ENCODE results near the gene ZNF236.

ZNF236 gene

GRCh38 chr18:76821875-76822505 is 367 bp upstream of the ZNF236 start:
- DNase-seq (ENCODE audit: low read depth), result peak; percentile 47

GRCh38 chr18:76823161-76823538 is 793 bp downstream of the ZNF236 start:
- DNase-seq (ENCODE audit: low read depth), result no peak

- no peak for DNase-seq (ENCODE audit: low read depth)
Observed at GRCh38 chr18:76823587-76824011, 1.2 kb downstream of the ZNF236 start.

- DNase-seq (ENCODE audit: low read depth), result no peak
Observed at GRCh38 chr18:76824145-76824676, 1.9 kb downstream of the ZNF236 start.

GRCh38 chr18:76824754-76825153 is 2.4 kb downstream of the ZNF236 start:
- DNase-seq (ENCODE audit: low read depth), result no peak

GRCh38 chr18:76827205-76828200 is 5.1 kb downstream of the ZNF236 start:
- DNase-seq (ENCODE audit: low read depth), result no peak

GRCh38 chr18:76834379-76834778 is 12.0 kb downstream of the ZNF236 start:
- DNase-seq (ENCODE audit: low read depth), result no peak

GRCh38 chr18:76835380-76835779 is 13.0 kb downstream of the ZNF236 start:
- no peak for DNase-seq (ENCODE audit: low read depth)

GRCh38 chr18:76837071-76837470 is 14.7 kb downstream of the ZNF236 start:
- DNase-seq (ENCODE audit: low read depth), result no peak

- no peak for DNase-seq (ENCODE audit: low read depth)
Observed at GRCh38 chr18:76838182-76838581, 15.8 kb downstream of the ZNF236 start.

GRCh38 chr18:76839086-76839794 is 16.9 kb downstream of the ZNF236 start:
- DNase-seq (ENCODE audit: low read depth), result no peak

GRCh38 chr18:76842837-76843530 is 20.6 kb downstream of the ZNF236 start:
- DNase-seq (ENCODE audit: low read depth), result no peak

GRCh38 chr18:76844144-76844543 is 21.8 kb downstream of the ZNF236 start:
- DNase-seq (ENCODE audit: low read depth), result no peak

- no peak for DNase-seq (ENCODE audit: low read depth)
Observed at GRCh38 chr18:76844742-76845477, 22.6 kb downstream of the ZNF236 start.

GRCh38 chr18:76846217-76846616 is 23.9 kb downstream of the ZNF236 start:
- DNase-seq (ENCODE audit: low read depth), result no peak

- no peak for DNase-seq (ENCODE audit: low read depth)
Observed at GRCh38 chr18:76847916-76848315, 25.6 kb downstream of the ZNF236 start.

GRCh38 chr18:76850112-76850511 is 27.8 kb downstream of the ZNF236 start:
- no peak for DNase-seq (ENCODE audit: low read depth)

- no peak for DNase-seq (ENCODE audit: low read depth)
Observed at GRCh38 chr18:76855594-76855993, 33.2 kb downstream of the ZNF236 start.

- DNase-seq (ENCODE audit: low read depth), result no peak
Observed at GRCh38 chr18:76857476-76857875, 35.1 kb downstream of the ZNF236 start.

GRCh38 chr18:76859474-76860339 is 37.4 kb downstream of the ZNF236 start:
- DNase-seq (ENCODE audit: low read depth), result no peak
